B cell (primary cell): ENCODE results near the gene TMEM25.

Experiments used
- CTCF ChIP-seq: fragments of 200-600 bp; IDR thresholded peaks from one replicate; pipeline ENCODE4 v1.8.0; 2022; ENCODE audit warnings: antibody characterized with exemption, mild to moderate bottlenecking
- EZH2 ChIP-seq: IDR thresholded peaks from 2 replicates; pipeline ENCODE4 v1.6.1; 2012; ENCODE audit warnings: borderline replicate concordance, low read depth, mild to moderate bottlenecking, moderate library complexity, low read length; ENCODE audit not compliant: insufficient read depth, poor library complexity, severe bottlenecking

- TF ChIP-seq CTCF: no peak
- TF ChIP-seq EZH2: no peak
Observed at GRCh38 chr11:118536726-118537125, 5.7 kb downstream of the TMEM25 start.
